Measurements from ENCODE around the gene GNAI2.

The GNAI2 gene

GRCh38 chr3:50303013-50303815 is 67.2 kb downstream of the GNAI2 start, which contains the start of gene HYAL1:
HYAL1 (minus strand) TSS chr3:50303574; CDS start chr3:50302956, 618 bp downstream.
- no peak within 1 kb of the TSS for H3K4me2 ChIP-seq
- no peak within 1 kb of the TSS for H3K9ac ChIP-seq
- TF ChIP-seq CTCF (conservative IDR thresholded peaks at IDR 0.05; ENCODE audit: low read depth, low read length): no peak
- no peaks in the 10 kb centered on the region for H4K20me1 ChIP-seq (ENCODE audit: insufficient read depth)
- H3K4me3 ChIP-seq (IDR thresholded peaks at IDR 0.05; ENCODE audit: insufficient read depth, low read depth, low read length): no peak within 1 kb of the TSS
- no peaks in the 10 kb centered on the region for H3K79me2 ChIP-seq (ENCODE audit: insufficient read depth, low read depth)
- no peak within 1 kb of the TSS for H2AFZ ChIP-seq (ENCODE audit: low read depth)
- no peaks in the 10 kb centered on the region for H3K27me3 ChIP-seq (ENCODE audit: insufficient read depth, low read depth)
- H3K4me1 ChIP-seq (ENCODE audit: low read depth, poor library complexity, severe bottlenecking): peaks cover 11% of the 10 kb centered on the region
- H3K36me3 ChIP-seq (ENCODE audit: insufficient read depth): no peaks in the 10 kb centered on the region
- no peak within 1 kb of the TSS for H3K27ac ChIP-seq

GRCh38 chr3:50304601-50305000 is 68.6 kb downstream of the GNAI2 start:
- no peak overlapping the region for H3K27ac ChIP-seq
- no peak overlapping the region for H3K9ac ChIP-seq
- H3K4me2 ChIP-seq: no peak overlapping the region
- no peaks in the 10 kb centered on the region for H3K79me2 ChIP-seq (ENCODE audit: insufficient read depth, low read depth)
- no peaks in the 10 kb centered on the region for H3K27me3 ChIP-seq (ENCODE audit: insufficient read depth, low read depth)
- H4K20me1 ChIP-seq (ENCODE audit: insufficient read depth): no peaks in the 10 kb centered on the region
- H2AFZ ChIP-seq (ENCODE audit: low read depth): no peak overlapping the region
- H3K4me1 ChIP-seq (ENCODE audit: low read depth, poor library complexity, severe bottlenecking): peaks cover 8% of the 10 kb centered on the region
- H3K36me3 ChIP-seq (ENCODE audit: insufficient read depth): no peaks in the 10 kb centered on the region
- no peak overlapping the region for H3K4me3 ChIP-seq (IDR thresholded peaks at IDR 0.05; ENCODE audit: insufficient read depth, low read depth, low read length)
- TF ChIP-seq CTCF (conservative IDR thresholded peaks at IDR 0.05; ENCODE audit: low read depth, low read length): no peak

Measured in KMS-11 (cell line).